ENCODE measurements around the gene MAP2K5.
A peak's percentile ranks its signal among the peaks of the same experiment; 100 is the strongest.

The MAP2K5 gene

GRCh38 chr15:67731112-67731721 is 188.7 kb downstream of the MAP2K5 start:
- no peak for DNase-seq

- DNase-seq = no peak
Observed at GRCh38 chr15:67732164-67732563, 189.7 kb downstream of the MAP2K5 start.

- no peak for DNase-seq
Observed at GRCh38 chr15:67732671-67733374, 190.3 kb downstream of the MAP2K5 start.

GRCh38 chr15:67735896-67736295 is 193.4 kb downstream of the MAP2K5 start:
- DNase-seq = no peak

- DNase-seq = no peak
Observed at GRCh38 chr15:67736810-67737209, 194.3 kb downstream of the MAP2K5 start.

GRCh38 chr15:67738056-67738455 is 195.6 kb downstream of the MAP2K5 start:
- DNase-seq = no peak

- no peak for DNase-seq
Observed at GRCh38 chr15:67740405-67740804, 197.9 kb downstream of the MAP2K5 start.

- peak; percentile 8 for DNase-seq
Observed at GRCh38 chr15:67741308-67741707, 198.8 kb downstream of the MAP2K5 start.

GRCh38 chr15:67743558-67743957 is 201.1 kb downstream of the MAP2K5 start:
- no peak for DNase-seq

GRCh38 chr15:67744331-67745072 is 202.0 kb downstream of the MAP2K5 start:
- DNase-seq = no peak

- no peak for DNase-seq
Observed at GRCh38 chr15:67745073-67746006, 202.8 kb downstream of the MAP2K5 start.

GRCh38 chr15:67746022-67746421 is 203.5 kb downstream of the MAP2K5 start:
- DNase-seq = peak; percentile 18

- peak; percentile 10 for DNase-seq
Observed at GRCh38 chr15:67746450-67746849, 203.9 kb downstream of the MAP2K5 start.

GRCh38 chr15:67747921-67748320 is 205.4 kb downstream of the MAP2K5 start:
- no peak for DNase-seq

- DNase-seq = no peak
Observed at GRCh38 chr15:67750371-67750770, 207.9 kb downstream of the MAP2K5 start.

- DNase-seq = no peak
Observed at GRCh38 chr15:67753891-67754290, 211.4 kb downstream of the MAP2K5 start.

GRCh38 chr15:67755264-67755663 is 212.8 kb downstream of the MAP2K5 start:
- DNase-seq = no peak

GRCh38 chr15:67755936-67756335 is 213.4 kb downstream of the MAP2K5 start:
- DNase-seq = no peak

- DNase-seq = no peak
Observed at GRCh38 chr15:67758619-67759300, 216.3 kb downstream of the MAP2K5 start.

GRCh38 chr15:67760901-67761300 is 218.4 kb downstream of the MAP2K5 start:
- no peak for DNase-seq

GRCh38 chr15:67761343-67761742 is 218.8 kb downstream of the MAP2K5 start:
- DNase-seq = no peak

Measured in activated CD4-positive, alpha-beta T cell treated with anti-CD3 and anti-CD28 coated beads, Interleukin-2, amount 50 U/mL, for 16 hours (primary cell).